ENCODE measurements around the gene HSPA12B. TPM values are rescaled to one million over a fixed set of nuclear protein-coding genes. Genes with fewer than 3 reads are reported as not detected.

Gene HSPA12B
- total RNA-seq, 1 experiment from 2014 or later: not detected

- Mint-ChIP-seq H3K36me3 (ENCODE audit: insufficient read depth, unreplicated experiment) (peaks cover 15% of the 10 kb centered on the region), H3K27me3 (ENCODE audit: insufficient read depth, unreplicated experiment) (no peaks in the 10 kb centered on the region), H3K27ac (ENCODE audit: unreplicated experiment) (no peak overlapping the region), H3K4me3 (ENCODE audit: unreplicated experiment) (no peak overlapping the region), H3K9me3 (ENCODE audit: unreplicated experiment) (no peaks in the 10 kb centered on the region), H3K4me1 (ENCODE audit: low read depth, unreplicated experiment) (peaks cover 8% of the 10 kb centered on the region)
- Histone ChIP-seq H3K36me3 (ENCODE audit: control insufficient read depth, insufficient read depth, low read length) (no peaks in the 10 kb centered on the region), H3K27me3 (replicated peaks; ENCODE audit: control insufficient read depth, insufficient read depth, low read length) (no peaks in the 10 kb centered on the region), H3K4me3 (ENCODE audit: low read depth, low read length) (no peak overlapping the region), H3K9me3 (no peaks in the 10 kb centered on the region), H3K4me1 (no peaks in the 10 kb centered on the region)
- TF ChIP-seq CTCF (IDR thresholded peaks at IDR 0.05; ENCODE audit: insufficient read depth in 1 of 2, low read depth in 1 of 2, low read length in 1 of 2, severe bottlenecking in 1 of 2, unreplicated experiment in 1 of 2): no peak
- intact Hi-C loops (cut with micrococcal nuclease; ENCODE audit: unreplicated experiment): no loop called here
- CTCF ChIA-PET: interaction anchor here (0.5 to 1.6 kb wide), 2 partner anchors 31 to 338 kb away, joined by 5 read pairs; no protein-coding TSS in a partner anchor
- DNase-seq: no peak
- BruUV-seq (replicated peaks): no TSS peak
- POLR2A ChIA-PET: interaction anchor here (0.6 kb wide), 1 partner anchor 156 kb away, joined by 5 read pairs; no protein-coding TSS in a partner anchor
Measured at GRCh38 chr20:3747471-3747870, 15.0 kb downstream of the HSPA12B start.

GRCh38 chr20:3748073-3748472, 15.6 kb downstream of the HSPA12B start:
- Mint-ChIP-seq H3K27ac (ENCODE audit: unreplicated experiment) (no peak overlapping the region), H3K4me3 (ENCODE audit: unreplicated experiment) (no peak overlapping the region), H3K9me3 (ENCODE audit: unreplicated experiment) (no peaks in the 10 kb centered on the region), H3K4me1 (ENCODE audit: low read depth, unreplicated experiment) (peaks cover 8% of the 10 kb centered on the region), H3K27me3 (ENCODE audit: insufficient read depth, unreplicated experiment) (no peaks in the 10 kb centered on the region), H3K36me3 (ENCODE audit: insufficient read depth, unreplicated experiment) (peaks cover 19% of the 10 kb centered on the region)
- Histone ChIP-seq H3K36me3 (ENCODE audit: control insufficient read depth, insufficient read depth, low read length) (no peaks in the 10 kb centered on the region), H3K9me3 (no peaks in the 10 kb centered on the region), H3K27me3 (replicated peaks; ENCODE audit: control insufficient read depth, insufficient read depth, low read length) (no peaks in the 10 kb centered on the region), H3K4me3 (ENCODE audit: low read depth, low read length) (no peak overlapping the region), H3K4me1 (no peaks in the 10 kb centered on the region)
- ChIA-PET CTCF (interaction anchor here (1.6 to 1.9 kb wide), 2 partner anchors 20 to 31 kb away, joined by 5 to 12 read pairs; partner anchors contain the start of gene ADISSP), POLR2A (interaction anchor here (0.6 kb wide), 1 partner anchor 155 kb away, joined by 5 read pairs; no protein-coding TSS in a partner anchor)
- no peak for TF ChIP-seq CTCF (IDR thresholded peaks at IDR 0.05; ENCODE audit: insufficient read depth in 1 of 2, low read depth in 1 of 2, low read length in 1 of 2, severe bottlenecking in 1 of 2, unreplicated experiment in 1 of 2)
- intact Hi-C loops (cut with micrococcal nuclease; ENCODE audit: unreplicated experiment): no loop called here
- no peak for DNase-seq
- no TSS peak for BruUV-seq (replicated peaks)

- peaks cover 8% of the 10 kb centered on the region for H3K4me1 Mint-ChIP-seq (ENCODE audit: low read depth, unreplicated experiment)
- no peaks in the 10 kb centered on the region for H3K9me3 ChIP-seq
- no peak overlapping the region for H3K4me3 Mint-ChIP-seq (ENCODE audit: unreplicated experiment)
- POLR2A ChIA-PET: interaction anchor here (0.9 kb wide), 1 partner anchor 19 kb away, joined by 5 read pairs; the partner anchor contains the start of gene ADISSP
- no peak for TF ChIP-seq CTCF (IDR thresholded peaks at IDR 0.05; ENCODE audit: insufficient read depth in 1 of 2, low read depth in 1 of 2, low read length in 1 of 2, severe bottlenecking in 1 of 2, unreplicated experiment in 1 of 2)
- no peak overlapping the region for H3K4me3 ChIP-seq (ENCODE audit: low read depth, low read length)
- CTCF ChIA-PET: interaction anchor here (0.5 to 1.9 kb wide), 14 partner anchors 8 to 191 kb away, joined by 3 to 12 read pairs (median 4); partner anchors contain the start of genes ADISSP and AP5S1
- no peaks in the 10 kb centered on the region for H3K9me3 Mint-ChIP-seq (ENCODE audit: unreplicated experiment)
- H3K36me3 Mint-ChIP-seq (ENCODE audit: insufficient read depth, unreplicated experiment): peaks cover 19% of the 10 kb centered on the region
- no TSS peak for BruUV-seq (replicated peaks)
- intact Hi-C loops (cut with micrococcal nuclease; ENCODE audit: unreplicated experiment): loop anchor here (1.0 kb wide), 1 partner anchor 33 kb away; no protein-coding TSS in a partner anchor
- H3K36me3 ChIP-seq (ENCODE audit: control insufficient read depth, insufficient read depth, low read length): no peaks in the 10 kb centered on the region
- no peaks in the 10 kb centered on the region for H3K27me3 ChIP-seq (replicated peaks; ENCODE audit: control insufficient read depth, insufficient read depth, low read length)
- H3K4me1 ChIP-seq: no peaks in the 10 kb centered on the region
- H3K27me3 Mint-ChIP-seq (ENCODE audit: insufficient read depth, unreplicated experiment): no peaks in the 10 kb centered on the region
- no peak for DNase-seq
- H3K27ac Mint-ChIP-seq (ENCODE audit: unreplicated experiment): no peak overlapping the region
Measured at GRCh38 chr20:3749087-3749688, 16.7 kb downstream of the HSPA12B start.

Measured in Caco-2 (cell line).